B cell (primary cell): ENCODE data around the gene ZNF691. TPM values are rescaled to one million over a fixed set of nuclear protein-coding genes. Genes with fewer than 3 reads are reported as not detected.

Source experiments
- ATAC-seq: fragments of 200-7000 bp; cut with Tn5 transposase; one replicate; pipeline ENCODE4 v1.10.0; 2021; ENCODE audit warnings: low read depth, mild to moderate bottlenecking, moderate number of reproducible peaks, moderate library complexity
- CTCF ChIA-PET: fragments of 350-600 bp; sonication (Branson Sonifier 250); formaldehyde crosslinking; loops from one replicate; lab custom pipeline; 2021; ENCODE audit warnings: antibody characterized with exemption, inconsistent platforms; lab: Charles Lee
- POLR2A ChIA-PET: fragments of 350-600 bp; sonication (Branson Sonifier 250); formaldehyde crosslinking; loops from one replicate; lab custom pipeline; 2021; ENCODE audit warnings: antibody characterized with exemption; lab: Charles Lee
- DNase-seq: peaks from one replicate; pipeline ENCODE4 v3.0.0; 2013
- H2AFZ ChIP-seq: 2 replicates; pipeline ENCODE4 v1.6.1; 2012; ENCODE audit warnings: mild to moderate bottlenecking, low read depth, low read length; ENCODE audit not compliant: insufficient read depth, poor library complexity, severe bottlenecking
- H3K27ac ChIP-seq, 2 donors: 1 replicate in 1 of 2; 2 replicates in 1 of 2; pipeline ENCODE4 v1.5.1; 2012 to 2013; ENCODE audit warnings: low read length in 2 of 2, mild to moderate bottlenecking in 2 of 2, moderate library complexity in 1 of 2
- H3K27me3 ChIP-seq, 4 experiments: fragments of 200-600 bp in 1 of 4; sonication (generic) in 1 of 4; replicated peaks in 1 of 4; 1 replicate in 2 of 4; 2 replicates in 2 of 4; pipeline versions ENCODE4 v1.6.1 to v1.7.0; 2013 to 2016; ENCODE audit warnings: low read length in 3 of 4, mild to moderate bottlenecking in 2 of 4, mixed read lengths in 1 of 4, moderate library complexity in 1 of 4; ENCODE audit not compliant: insufficient read depth in 4 of 4, control insufficient read depth in 3 of 4; ENCODE audit errors: control extremely low read depth in 1 of 4
- H3K36me3 ChIP-seq, 2 experiments: replicated peaks in 1 of 2; 1 replicate in 1 of 2; 2 replicates in 1 of 2; pipeline versions ENCODE4 v1.6.1 to v1.7.1; 2013; ENCODE audit warnings: low read length in 1 of 2; ENCODE audit not compliant: insufficient read depth in 2 of 2, control insufficient read depth in 1 of 2; ENCODE audit errors: control extremely low read depth in 1 of 2, extremely low read depth in 1 of 2
- H3K4me1 ChIP-seq, 2 donors: fragments of 200-600 bp in 1 of 2; sonication (generic) in 1 of 2; 1 replicate in 1 of 2; 2 replicates in 1 of 2; pipeline versions ENCODE4 v1.5.1 to v1.6.1; 2013 to 2017; ENCODE audit warnings: low read length in 2 of 2; ENCODE audit not compliant: control insufficient read depth in 2 of 2, insufficient read depth in 2 of 2
- H3K4me2 ChIP-seq: replicated peaks from 2 replicates; pipeline ENCODE3; 2012; ENCODE audit warnings: mild to moderate bottlenecking, low read depth, low read length; ENCODE audit not compliant: poor library complexity, severe bottlenecking
- H3K4me3 ChIP-seq, 5 experiments: fragments of 200-600 bp in 1 of 5; sonication (generic) in 1 of 5; 1 replicate in 3 of 5; 2 replicates in 2 of 5; pipeline versions ENCODE4 v1.5.1 to v1.7.0; 2011 to 2016; ENCODE audit warnings: low read length in 4 of 5, mild to moderate bottlenecking in 4 of 5, low read depth in 2 of 5, control low read depth in 1 of 5, moderate library complexity in 1 of 5; ENCODE audit not compliant: insufficient read depth in 1 of 5; ENCODE audit errors: control extremely low read depth in 1 of 5, extremely low read depth in 1 of 5
- H3K79me2 ChIP-seq: fragments of 200-600 bp; sonication (generic); one replicate; pipeline ENCODE4 v1.6.0; 2016; ENCODE audit warnings: low read length; ENCODE audit not compliant: control insufficient read depth, insufficient read depth
- H3K9ac ChIP-seq: fragments of 200-600 bp; sonication (generic); 2 replicates; pipeline ENCODE4 v1.6.1; 2017; ENCODE audit warnings: mild to moderate bottlenecking, low read length, moderate library complexity
- H3K9me3 ChIP-seq, 3 donors: one replicate each; pipeline versions ENCODE4 v1.6.1 to v1.7.1; 2013; ENCODE audit warnings: low read length in 2 of 3; ENCODE audit not compliant: control insufficient read depth in 2 of 3, insufficient read depth in 1 of 3; ENCODE audit errors: control extremely low read depth in 1 of 3
- H4K20me1 ChIP-seq: 2 replicates; pipeline ENCODE4 v1.6.0; 2012; ENCODE audit warnings: mild to moderate bottlenecking, low read length; ENCODE audit not compliant: insufficient read depth, control insufficient read depth, poor library complexity, severe bottlenecking
- H3K27ac Mint-ChIP-seq: one replicate; pipeline ENCODE4 v1.8.0; 2021; ENCODE audit warnings: mixed read lengths
- H3K27me3 Mint-ChIP-seq: one replicate; pipeline ENCODE4 v1.8.0; 2021; ENCODE audit warnings: mixed read lengths
- H3K4me1 Mint-ChIP-seq: one replicate; pipeline ENCODE4 v1.8.0; 2021; ENCODE audit warnings: mixed read lengths
- H3K4me3 Mint-ChIP-seq: one replicate; pipeline ENCODE4 v1.8.0; 2021; ENCODE audit warnings: mixed read lengths
- H3K9me3 Mint-ChIP-seq: one replicate; pipeline ENCODE4 v1.8.0; 2022; ENCODE audit warnings: mixed read lengths; ENCODE audit not compliant: insufficient read depth
- CTCF ChIP-seq: fragments of 200-600 bp; IDR thresholded peaks from one replicate; pipeline ENCODE4 v1.8.0; 2022; ENCODE audit warnings: antibody characterized with exemption, mild to moderate bottlenecking
- EZH2 ChIP-seq: IDR thresholded peaks from 2 replicates; pipeline ENCODE4 v1.6.1; 2012; ENCODE audit warnings: borderline replicate concordance, low read depth, mild to moderate bottlenecking, moderate library complexity, low read length; ENCODE audit not compliant: insufficient read depth, poor library complexity, severe bottlenecking
- WGBS: methylation state at CpG from one replicate; pipeline ENCODE4 v1.1.5; 2013; ENCODE audit warnings: missing lambda C conversion rate; ENCODE audit not compliant: insufficient coverage; 5-methylcytosine and 5-hydroxymethylcytosine counted together
- intact Hi-C: fragments of 100-400 bp; cut with micrococcal nuclease; formaldehyde crosslinking; loops from one replicate; pipeline ENCODE4 v1.10.0; 2022
- polyA plus RNA-seq: library from polyadenylated mRNA; depleted of rRNA; stranded (reverse); fragments of >200 nt; gene quantifications from 2 replicates; pipeline ENCODE4 v1.2.3, GENCODE V29; 2012
- total RNA-seq, 2 donors: library from RNA; stranded (reverse); fragments of 120-200 nt in 1 of 2; gene quantifications; 1 replicate in 1 of 2; 2 replicates in 1 of 2; pipeline versions ENCODE4 v1.2.3 to v1.2.4, GENCODE V29; 2013 to 2022

The ZNF691 gene
- total and polyA plus RNA-seq, 2 donors (not counting 1 experiment from before 2014, with no cell fraction given) = 12.4 to 17.1 TPM

- Histone ChIP-seq H3K4me2 (no peak overlapping the region), H3K36me3 (no peaks in the 10 kb centered on the region), H3K4me1 (no peaks in the 10 kb centered on the region), H3K27me3 (no peaks in the 10 kb centered on the region), H2AFZ (no peak overlapping the region), H3K79me2 (no peaks in the 10 kb centered on the region), H4K20me1 (no peaks in the 10 kb centered on the region), H3K27ac (no peak overlapping the region), H3K4me3 (no peak overlapping the region), H3K9me3 (peaks cover 0 to under 1% (median 0%) of the 10 kb centered on the region in 3 donors), H3K9ac (no peak overlapping the region)
- ChIA-PET POLR2A (no interaction called here), CTCF (no interaction called here)
- intact Hi-C loops = no loop called here
- ATAC-seq (no peak), DNase-seq (no peak)
- TF ChIP-seq EZH2 = no peak
- no peak for TF ChIP-seq CTCF
- Mint-ChIP-seq H3K27ac (no peak overlapping the region), H3K4me1 (no peaks in the 10 kb centered on the region), H3K9me3 (no peaks in the 10 kb centered on the region), H3K27me3 (peaks cover 7% of the 10 kb centered on the region), H3K4me3 (no peak overlapping the region)
- 91% methylated on average over 9 of the region's 16 CpGs for WGBS
These were observed 39.8 kb downstream of the ZNF691 start for GRCh38 chr1:42886046-42886739.

GRCh38 chr1:42886800-42887199, 40.4 kb downstream of the ZNF691 start:
- H3K4me1 ChIP-seq = no peaks in the 10 kb centered on the region
- no peaks in the 10 kb centered on the region for H3K9me3 ChIP-seq
- WGBS = 90% methylated on average over 21 of the region's 21 CpGs
- no peak overlapping the region for H3K4me3 ChIP-seq
- POLR2A ChIA-PET = no interaction called here
- CTCF ChIA-PET = no interaction called here
- Mint-ChIP-seq H3K27me3 (peaks cover 7% of the 10 kb centered on the region), H3K4me3 (no peak overlapping the region), H3K9me3 (no peaks in the 10 kb centered on the region), H3K4me1 (no peaks in the 10 kb centered on the region), H3K27ac (no peak overlapping the region)
- no peak overlapping the region for H2AFZ ChIP-seq
- no peak overlapping the region for H3K4me2 ChIP-seq
- ATAC-seq (no peak), DNase-seq (no peak)
- H3K79me2 ChIP-seq = no peaks in the 10 kb centered on the region
- intact Hi-C loops = no loop called here
- no peaks in the 10 kb centered on the region for H3K27me3 ChIP-seq
- no peak for TF ChIP-seq CTCF
- no peak for TF ChIP-seq EZH2
- H4K20me1 ChIP-seq = no peaks in the 10 kb centered on the region
- no peaks in the 10 kb centered on the region for H3K36me3 ChIP-seq
- H3K27ac ChIP-seq = no peak overlapping the region
- H3K9ac ChIP-seq = no peak overlapping the region
